GDM1 (cell line): Measurements from ENCODE around the gene NF2.
"Not testable (repeated sequence)": the region's sequence is repeated elsewhere in the genome, so short reads cannot be mapped to it uniquely, and the experiment has no call there.

ENCODE experiments used
- DNase-seq: peaks from one replicate; lab custom pipeline; 2025; lab: John Stamatoyannopoulos, UW

Gene NF2

GRCh38 chr22:29603358-29604075, at the start of gene NF2:
Gene NF2 (plus strand): TSS chr22:29603633. CDS start chr22:29603999, 366 bp downstream.
- DNase-seq: peak; percentile 99

GRCh38 chr22:29555065-29555644, 48.3 kb upstream of the NF2 start:
- DNase-seq: no peak

- DNase-seq: no peak
Measured at GRCh38 chr22:29559030-29559429, 44.4 kb upstream of the NF2 start.

GRCh38 chr22:29559853-29560252, 43.6 kb upstream of the NF2 start:
- DNase-seq: no peak

- DNase-seq: no peak
Measured at GRCh38 chr22:29563652-29564460, 39.6 kb upstream of the NF2 start.

- not testable (repeated sequence) for DNase-seq
Measured at GRCh38 chr22:29566513-29566912, 36.9 kb upstream of the NF2 start.

- DNase-seq: no peak
Measured at GRCh38 chr22:29567338-29567737, 36.1 kb upstream of the NF2 start.

- DNase-seq: no peak
Measured at GRCh38 chr22:29569011-29569678, 34.3 kb upstream of the NF2 start.

- DNase-seq: no peak
Measured at GRCh38 chr22:29570456-29570855, 33.0 kb upstream of the NF2 start.

- DNase-seq: no peak
Measured at GRCh38 chr22:29570912-29571549, 32.4 kb upstream of the NF2 start.

- DNase-seq: no peak
Measured at GRCh38 chr22:29574762-29575450, 28.5 kb upstream of the NF2 start.

GRCh38 chr22:29578462-29579200, 24.8 kb upstream of the NF2 start:
- no peak for DNase-seq

- no peak for DNase-seq
Measured at GRCh38 chr22:29580200-29580810, 23.1 kb upstream of the NF2 start.

GRCh38 chr22:29581799-29582198, 21.6 kb upstream of the NF2 start:
- DNase-seq: no peak

- DNase-seq: no peak
Measured at GRCh38 chr22:29584975-29585374, 18.5 kb upstream of the NF2 start.

GRCh38 chr22:29586193-29586705, 17.2 kb upstream of the NF2 start:
- not testable (repeated sequence) for DNase-seq

- DNase-seq: no peak
Measured at GRCh38 chr22:29587938-29588699, 15.3 kb upstream of the NF2 start.

GRCh38 chr22:29593923-29594322, 9.5 kb upstream of the NF2 start:
- no peak for DNase-seq

- DNase-seq: not testable (repeated sequence)
Measured at GRCh38 chr22:29594447-29594846, 9.0 kb upstream of the NF2 start.
